ENCODE results near the gene ARFGEF3.
"Not testable (repeated sequence)": the region's sequence is repeated elsewhere in the genome, so short reads cannot be mapped to it uniquely, and the experiment has no call there.

The ARFGEF3 gene

DNA sequence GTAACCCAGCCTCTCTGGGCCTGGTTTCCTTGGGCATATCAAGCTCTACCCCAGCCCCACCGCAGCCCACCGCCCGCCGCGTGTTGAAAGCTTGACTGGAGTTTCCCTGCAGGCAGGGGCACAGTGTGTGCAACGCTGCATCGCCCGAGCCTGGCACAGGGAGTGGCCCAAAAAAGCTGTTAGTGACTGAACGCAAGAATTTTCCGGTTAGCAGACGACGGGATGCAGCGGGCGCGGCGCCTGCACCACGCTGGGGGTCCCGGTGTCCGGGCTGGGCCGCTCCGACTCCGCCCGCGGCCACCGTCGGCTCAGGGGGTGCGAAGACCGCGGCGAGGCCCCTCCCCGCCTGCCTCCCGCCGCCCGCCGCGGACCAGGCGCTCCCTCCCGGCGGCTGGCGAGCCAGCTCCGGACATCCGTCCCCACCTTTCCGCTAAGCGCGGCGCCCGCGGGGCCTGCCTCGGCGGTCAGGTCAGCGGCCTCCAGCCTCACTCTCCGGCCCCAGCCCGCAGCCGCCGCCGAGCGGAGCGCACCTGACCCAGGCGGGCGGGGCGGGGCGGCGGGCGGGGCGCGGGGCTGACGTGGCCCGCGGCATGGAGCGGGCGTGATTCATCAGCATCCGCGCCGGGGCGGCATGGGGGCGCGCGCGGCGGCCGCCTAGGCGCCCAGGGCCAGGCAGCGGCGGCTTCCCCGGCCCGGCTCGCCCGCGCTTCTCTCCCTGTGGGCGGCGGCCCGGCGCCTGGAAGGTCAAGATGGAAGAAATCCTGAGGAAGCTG, at the start of gene ARFGEF3:
Gene ARFGEF3 (plus strand): TSS at position 602 of the 773 bp plus-strand sequence. CDS start 148 bp downstream, at position 750.
- peak; percentile 13 for DNase-seq

- no peak for DNase-seq
Observed at GRCh38 chr6:138113588-138114210, 48.0 kb upstream of the ARFGEF3 start.

DNA sequence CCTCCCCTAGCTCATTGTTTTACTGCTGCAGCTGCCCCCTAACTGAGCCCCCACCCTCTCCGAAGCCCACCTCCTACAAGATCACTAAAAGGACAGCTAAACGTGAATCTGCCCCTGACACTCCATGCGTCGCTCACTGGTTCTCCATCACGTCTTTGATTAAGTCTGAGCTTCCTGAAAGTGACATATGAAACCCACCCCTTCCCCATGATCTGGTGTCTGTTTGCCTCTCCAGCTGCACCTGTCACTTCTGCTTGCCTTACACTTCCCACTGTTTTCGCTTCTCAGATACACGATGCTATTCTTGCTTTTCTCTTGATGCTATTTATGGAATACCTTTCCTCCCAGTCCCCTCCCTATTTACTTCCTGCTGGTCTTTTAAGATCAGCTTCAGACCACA, 46.5 kb upstream of the ARFGEF3 start:
- DNase-seq = no peak

- DNase-seq = peak; percentile 25 to 64
Observed at GRCh38 chr6:138115877-138116660, 45.7 kb upstream of the ARFGEF3 start.

DNA sequence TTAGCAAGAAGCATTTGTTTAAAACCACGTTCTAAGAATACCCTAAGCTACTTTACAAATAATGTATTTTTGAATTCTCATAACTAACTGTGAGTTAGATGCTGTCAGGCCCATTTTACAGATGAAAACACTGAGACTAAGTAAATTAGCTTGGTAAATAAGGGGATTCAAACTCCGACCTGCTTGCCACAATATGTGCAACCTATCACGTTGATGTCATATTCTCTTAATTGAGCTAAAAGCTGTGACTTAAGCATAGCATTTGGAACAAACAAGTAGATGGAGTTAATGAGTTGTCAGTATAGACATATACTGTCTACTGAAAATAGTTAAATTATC, 45.1 kb upstream of the ARFGEF3 start:
- no peak for DNase-seq

DNA sequence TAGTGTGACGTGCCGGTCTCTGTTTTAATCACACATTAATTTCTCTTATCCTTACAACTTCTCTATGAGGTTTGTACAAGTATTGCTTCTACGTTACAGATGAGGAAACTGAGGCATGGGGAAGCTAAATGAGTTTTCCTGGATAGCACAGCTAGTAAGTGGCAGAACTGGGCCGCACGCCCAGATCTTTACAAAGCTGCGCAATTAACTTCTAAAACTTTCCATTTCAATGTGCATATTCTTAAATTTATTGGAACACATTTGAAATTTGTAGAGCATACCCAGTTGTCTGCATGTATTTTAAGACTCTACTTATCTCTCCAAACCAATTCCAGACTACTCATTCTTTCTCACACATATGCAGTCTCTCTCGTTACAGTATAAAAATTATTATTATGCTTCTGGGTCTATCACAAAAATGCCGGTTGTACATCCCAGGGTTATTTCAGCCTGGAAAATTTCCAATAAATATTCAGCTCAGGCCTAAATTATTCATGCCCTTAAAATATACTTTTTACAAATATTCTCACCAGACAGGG, 44.3 kb upstream of the ARFGEF3 start:
- no peak for DNase-seq

DNA sequence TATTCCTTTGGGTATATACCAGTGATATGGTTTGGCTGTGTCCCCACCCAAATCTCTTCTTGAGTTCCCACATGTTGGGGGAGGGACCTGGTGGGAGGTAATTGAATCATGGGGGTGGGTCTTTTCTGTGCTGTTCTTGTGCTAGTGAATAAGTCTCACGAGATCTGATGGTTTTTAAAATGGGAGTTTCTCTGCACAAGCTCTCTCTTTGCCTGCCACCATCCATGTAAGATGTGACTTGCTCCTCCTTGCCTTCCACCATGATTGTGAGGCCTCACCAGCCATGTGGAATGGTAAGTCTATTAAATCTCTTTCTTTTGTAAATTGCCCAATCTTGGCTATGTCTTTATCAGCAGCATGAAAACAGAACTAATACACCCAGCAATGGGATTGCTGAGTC, 42.5 kb upstream of the ARFGEF3 start:
- DNase-seq = not testable (repeated sequence)

- no peak for DNase-seq
Observed at GRCh38 chr6:138119976-138120375, 41.8 kb upstream of the ARFGEF3 start.

GRCh38 chr6:138124096-138124495, 37.6 kb upstream of the ARFGEF3 start:
- no peak for DNase-seq

DNA sequence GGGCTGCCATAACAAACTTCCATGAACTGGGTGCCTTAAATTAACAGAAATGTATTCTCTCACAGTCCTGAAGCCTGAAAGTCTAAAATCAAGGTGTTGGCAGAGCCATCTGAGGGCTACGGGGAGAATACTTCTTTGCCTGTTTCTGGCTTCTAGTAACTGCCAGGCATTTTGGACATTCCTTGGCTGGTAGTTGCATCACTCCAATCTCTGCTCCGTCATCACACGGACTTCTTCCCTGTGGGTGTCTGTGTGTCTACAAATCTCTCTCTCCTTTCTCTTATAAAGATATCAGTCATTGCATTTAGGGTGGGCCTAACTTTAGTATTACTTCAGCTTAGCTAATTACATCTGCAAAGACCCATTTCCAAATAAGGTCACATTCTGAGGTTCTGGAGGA, 33.6 kb upstream of the ARFGEF3 start:
- DNase-seq = no peak

DNA sequence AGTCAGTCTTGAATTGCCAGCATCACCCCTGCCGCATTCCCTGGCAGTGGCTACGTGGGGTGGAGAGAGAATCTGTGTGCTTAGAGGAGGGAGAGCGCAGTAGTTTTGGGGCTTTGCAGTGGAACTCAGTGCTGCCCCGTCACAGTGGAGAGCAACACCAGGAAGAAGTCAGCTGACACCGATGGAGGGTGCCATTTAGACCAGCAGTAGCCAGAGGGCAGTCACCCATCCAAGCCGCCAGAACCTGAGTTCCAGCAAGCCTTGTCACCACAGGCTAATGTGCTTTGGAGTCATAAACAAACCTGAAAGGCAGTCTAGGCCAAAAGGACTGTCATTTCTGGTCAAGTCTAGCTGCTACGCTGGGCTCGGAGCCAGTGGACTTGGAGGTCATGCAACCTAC, 32.5 kb upstream of the ARFGEF3 start:
- no peak for DNase-seq

GRCh38 chr6:138142806-138143205, 18.9 kb upstream of the ARFGEF3 start:
- no peak for DNase-seq

DNA sequence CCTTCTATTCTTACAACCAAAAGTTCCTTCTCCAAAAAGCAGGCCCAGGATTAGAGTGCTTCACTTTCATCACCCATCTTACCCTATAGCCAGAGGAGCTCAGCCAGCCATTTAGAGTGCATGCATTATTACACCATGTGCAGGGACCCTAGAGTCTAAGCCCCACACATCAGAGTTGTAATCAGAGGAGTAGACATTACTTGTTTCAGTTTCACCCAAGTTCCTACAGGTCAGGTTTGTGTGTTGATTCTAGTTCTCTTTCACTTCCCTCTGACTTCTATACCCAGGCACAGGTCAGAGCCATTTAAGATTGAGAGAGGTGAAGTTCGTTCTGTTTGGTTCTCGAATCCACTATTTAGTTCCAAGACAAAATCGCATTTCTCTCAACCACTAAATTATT, 16.3 kb upstream of the ARFGEF3 start:
- no peak for DNase-seq

GRCh38 chr6:138146544-138146943, 15.2 kb upstream of the ARFGEF3 start:
- DNase-seq = no peak

GRCh38 chr6:138155443-138155842, 6.3 kb upstream of the ARFGEF3 start:
- DNase-seq = no peak

DNA sequence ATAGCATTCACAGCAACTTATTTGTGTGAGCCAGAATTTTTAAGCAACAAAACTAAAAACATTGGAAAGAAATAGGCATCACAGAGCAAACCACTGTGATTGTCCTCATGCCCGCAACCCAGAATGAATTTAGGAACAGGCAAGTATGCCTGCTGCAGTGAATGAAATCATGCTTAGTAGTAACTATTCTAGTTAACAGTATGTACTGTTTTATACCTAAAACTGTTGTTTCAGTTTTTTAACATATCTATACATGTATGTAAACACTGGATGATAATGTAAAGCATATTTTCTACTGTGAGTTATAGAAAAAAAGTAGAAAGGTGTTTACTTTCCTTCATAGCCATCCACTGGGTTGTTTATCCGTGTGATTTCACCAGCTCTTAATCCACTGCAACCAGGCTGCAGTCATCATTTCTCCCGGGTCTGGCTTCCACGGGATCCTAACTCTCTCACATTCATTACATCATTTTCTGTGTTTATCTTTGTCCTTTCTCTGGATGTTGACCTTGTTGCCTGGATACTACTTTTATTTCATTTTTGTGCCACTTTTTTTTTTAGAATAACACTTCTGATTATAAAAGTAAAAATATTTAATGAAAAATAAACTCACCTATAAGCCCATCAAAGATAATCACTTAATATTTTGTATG, 3.6 kb upstream of the ARFGEF3 start:
- no peak for DNase-seq

DNA sequence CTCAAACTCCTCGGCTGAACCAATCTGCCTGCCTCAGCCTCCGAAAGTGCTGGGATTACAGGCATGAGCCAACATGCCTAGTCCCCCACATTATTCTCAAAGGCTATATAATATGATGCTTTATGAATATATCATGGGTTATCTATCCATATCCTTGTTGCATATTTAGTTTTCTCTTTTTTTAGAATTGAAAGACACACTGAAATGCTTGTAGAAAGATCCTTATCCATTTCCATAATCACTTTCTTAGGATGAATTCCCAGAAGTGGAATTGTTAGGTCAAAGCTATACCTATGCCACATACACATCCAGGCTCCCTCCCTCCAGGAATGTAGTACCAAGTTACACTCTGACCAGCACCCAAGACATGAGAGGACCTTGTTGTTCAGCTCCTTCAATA, 2.5 kb upstream of the ARFGEF3 start:
- no peak for DNase-seq

- DNase-seq = no peak
Observed at GRCh38 chr6:138160329-138161087, 1.2 kb upstream of the ARFGEF3 start.

- DNase-seq = no peak
Observed at GRCh38 chr6:138161088-138161337, 726 bp upstream of the ARFGEF3 start.

DNA sequence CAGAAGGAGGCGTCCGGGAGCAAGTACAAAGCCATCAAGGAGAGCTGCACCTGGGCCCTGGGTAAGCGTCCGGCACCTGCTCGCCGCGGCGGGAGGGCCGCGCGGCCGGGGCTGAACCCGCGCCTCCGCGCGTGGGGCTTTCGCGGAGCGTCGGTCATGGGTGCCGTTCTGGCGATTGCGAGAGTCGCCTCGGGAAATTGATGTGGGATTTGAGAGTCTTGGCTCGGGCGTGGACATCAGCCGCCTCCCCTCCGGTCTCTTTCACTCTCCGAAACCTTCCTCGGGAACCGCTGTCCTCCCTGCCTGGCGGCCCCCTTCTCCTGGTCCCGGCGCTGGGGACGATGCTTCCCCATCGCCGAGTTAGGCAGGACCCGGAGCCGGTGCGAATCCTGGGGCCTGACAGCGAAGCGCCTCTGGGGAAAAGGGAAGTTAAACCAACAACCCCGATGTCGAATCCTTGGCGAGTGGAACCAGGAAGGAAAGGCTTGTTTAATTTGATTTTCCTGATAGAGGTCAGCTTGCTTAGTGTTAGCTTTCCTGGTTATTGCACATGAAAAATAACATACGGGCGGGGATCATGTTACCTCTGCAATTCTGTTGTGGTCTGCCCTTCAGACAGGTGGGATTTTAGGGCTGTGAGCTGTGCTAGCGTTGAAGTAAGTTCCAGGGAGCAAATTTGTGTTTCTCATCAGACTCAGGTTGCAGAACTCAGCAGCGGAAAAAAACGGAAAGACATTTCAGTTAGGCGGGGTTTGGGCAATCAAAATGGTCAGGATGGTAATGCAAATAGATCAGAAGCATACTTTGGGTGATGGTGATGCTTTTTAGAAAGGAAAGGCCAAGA, 594 bp downstream of the ARFGEF3 start:
- no peak for DNase-seq

DNA sequence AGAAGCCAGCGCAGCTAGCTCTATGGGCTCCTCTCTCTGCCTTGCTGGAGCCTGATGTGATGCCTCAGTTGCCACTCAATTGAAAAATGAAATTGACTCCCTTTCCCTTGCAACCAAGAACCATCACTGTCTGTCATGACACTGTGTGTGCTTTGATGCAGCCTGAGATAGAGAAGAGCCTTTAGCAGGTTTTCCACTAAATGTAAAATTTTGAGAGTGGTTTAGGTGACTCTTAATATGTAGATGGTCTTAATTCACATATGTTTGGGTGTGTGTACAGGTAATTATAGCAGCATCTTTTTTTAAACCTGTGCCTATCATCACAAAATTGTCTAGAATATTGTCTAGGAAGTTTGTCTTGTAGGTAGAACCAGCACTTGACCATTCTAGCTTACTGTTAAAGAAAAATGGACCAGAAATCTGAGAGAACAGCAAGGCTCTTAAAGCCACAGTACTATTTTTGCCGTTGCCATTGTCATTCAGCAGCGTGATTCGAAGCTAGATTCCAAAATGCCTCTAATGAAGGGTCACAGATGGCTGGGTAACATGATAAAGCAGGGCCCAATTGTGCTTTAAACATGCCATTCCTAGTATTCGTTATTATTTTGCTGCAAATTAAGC, 1.3 kb downstream of the ARFGEF3 start:
- DNase-seq = no peak
